Activated CD4-positive, alpha-beta memory T cell treated with anti-CD3 and anti-CD28 coated beads, Interleukin-2, amount 10 ng/mL, durations not matched to agents 7 days and 5 days (primary cell): ENCODE measurements around the gene IFNAR2. TPM values are rescaled to one million over a fixed set of nuclear protein-coding genes. Genes with fewer than 3 reads are reported as not detected.

ENCODE experiments used
- CTCF ChIA-PET: fragments of 350-600 bp; sonication (Branson Sonifier 250); formaldehyde crosslinking; loops from one replicate; lab custom pipeline; 2021; ENCODE audit warnings: antibody characterized with exemption, inconsistent platforms; lab: Charles Lee
- POLR2A ChIA-PET: fragments of 350-600 bp; sonication (Branson Sonifier 250); formaldehyde crosslinking; loops from one replicate; lab custom pipeline; 2021; ENCODE audit warnings: antibody characterized with exemption; lab: Charles Lee
- DNase-seq: peaks from one replicate; pipeline ENCODE4 v3.0.0-alpha.2; 2020
- H3K27ac Mint-ChIP-seq: one replicate; pipeline ENCODE4 v1.8.0; 2021; ENCODE audit warnings: mild to moderate bottlenecking, mixed read lengths
- H3K27me3 Mint-ChIP-seq: one replicate; pipeline ENCODE4 v1.8.0; 2021; ENCODE audit warnings: mixed read lengths
- H3K36me3 Mint-ChIP-seq: one replicate; pipeline ENCODE4 v1.8.0; 2021; ENCODE audit warnings: low read depth, mixed read lengths
- H3K4me1 Mint-ChIP-seq: one replicate; pipeline ENCODE4 v1.8.0; 2021; ENCODE audit warnings: mixed read lengths
- H3K4me3 Mint-ChIP-seq: one replicate; pipeline ENCODE4 v1.8.0; 2021; ENCODE audit warnings: mild to moderate bottlenecking, mixed read lengths
- H3K9me3 Mint-ChIP-seq: one replicate; pipeline ENCODE4 v1.8.0; 2021; ENCODE audit warnings: mixed read lengths
- total RNA-seq, 2 experiments: library from RNA; stranded (reverse); gene quantifications; one replicate each; pipeline ENCODE4 v1.2.3, GENCODE V29; 2021

Gene IFNAR2
- total RNA-seq, 2 experiments from 2014 or later, result 60.1 to 61.9 TPM

DNA sequence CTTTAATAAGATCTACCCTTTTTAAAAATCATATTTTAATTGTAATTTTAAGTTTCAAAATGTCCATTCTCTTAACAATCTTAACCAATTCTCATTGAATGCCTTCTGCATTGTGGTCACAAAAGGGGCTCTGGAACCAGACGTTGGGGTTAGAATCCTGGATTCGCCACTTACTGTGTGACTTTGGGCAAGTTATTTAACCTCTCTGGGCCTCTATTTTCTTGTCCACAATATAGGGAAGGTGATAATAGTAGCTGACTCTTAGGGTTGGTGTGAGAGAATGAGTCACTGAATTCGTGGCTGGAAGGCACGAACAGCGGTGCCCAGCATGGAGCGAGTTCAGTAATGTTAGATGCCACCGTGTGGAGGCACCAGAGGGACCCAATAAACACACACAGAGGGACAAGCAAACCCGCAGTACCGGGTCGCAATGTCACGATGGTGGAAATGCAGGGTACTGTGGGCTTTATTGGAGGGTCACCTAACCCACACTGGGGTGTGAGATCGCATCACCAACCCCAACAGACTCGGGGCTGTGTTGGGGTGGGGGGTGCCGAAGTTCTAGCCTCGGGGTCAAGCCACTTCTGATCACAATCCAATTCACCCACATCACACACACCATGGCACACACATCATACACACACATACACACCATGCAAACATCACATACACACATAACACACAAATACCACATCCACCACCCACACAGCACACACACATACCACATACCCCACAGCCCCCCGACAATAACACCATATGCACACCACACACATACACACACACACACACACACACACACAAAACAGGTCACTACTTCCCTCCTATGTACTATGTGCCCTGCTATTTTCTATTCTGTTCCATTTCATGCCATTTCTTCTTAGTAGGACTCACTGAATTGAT is 27.0 kb upstream of the IFNAR2 start:
- Mint-ChIP-seq H3K36me3 (peaks cover 11% of the 10 kb centered on the region), H3K9me3 (peaks cover 7% of the 10 kb centered on the region)

DNA sequence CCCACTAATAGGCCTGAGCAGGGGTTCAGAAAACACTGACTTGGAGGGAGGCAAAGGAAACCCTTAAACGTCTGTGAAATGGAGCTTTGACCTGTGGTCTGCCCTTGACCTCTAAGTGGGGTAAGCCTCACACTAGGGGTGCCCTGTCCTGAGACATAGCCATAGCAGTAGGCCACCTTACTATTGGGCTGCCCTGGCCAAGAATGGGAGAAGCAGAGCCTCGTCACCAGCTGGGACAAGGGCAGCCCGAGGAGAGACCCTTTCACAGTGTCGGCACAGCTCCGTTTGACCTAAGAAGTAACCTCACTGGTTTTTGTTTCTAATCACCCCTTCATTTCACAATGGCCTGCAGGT is 26.4 kb upstream of the IFNAR2 start:
- DNase-seq, result no peak
- peaks cover 37% of the 10 kb centered on the region for H3K4me1 Mint-ChIP-seq
- ChIA-PET CTCF (interaction anchor here (0.9 to 1.5 kb wide), 2 partner anchors 158 to 242 kb away, joined by 4 to 8 read pairs; no protein-coding TSS in a partner anchor), POLR2A (interaction anchor here (0.7 to 2.8 kb wide), 3 partner anchors 35 to 159 kb away, joined by 3 to 9 read pairs (median 3); partner anchors contain the start of gene IFNAR1)
- H3K36me3 Mint-ChIP-seq, result peaks cover 17% of the 10 kb centered on the region
- H3K4me3 Mint-ChIP-seq, result no peak overlapping the region
- H3K9me3 Mint-ChIP-seq, result peaks cover 13% of the 10 kb centered on the region
- H3K27me3 Mint-ChIP-seq, result no peaks in the 10 kb centered on the region
- no peak overlapping the region for H3K27ac Mint-ChIP-seq

More for the DNA sequence above, 27.0 kb upstream of the IFNAR2 start:
- ChIA-PET CTCF (interaction anchor here (0.9 to 1.5 kb wide), 3 partner anchors 29 to 242 kb away, joined by 3 to 8 read pairs (median 4); no protein-coding TSS in a partner anchor), POLR2A (interaction anchor here (1.2 kb wide), 1 partner anchor 123 kb away, joined by 3 read pairs; the partner anchor contains the start of gene IFNAR1)
- Mint-ChIP-seq H3K4me1 (peaks cover 37% of the 10 kb centered on the region), H3K27ac (no peak overlapping the region), H3K4me3 (no peak overlapping the region), H3K27me3 (no peaks in the 10 kb centered on the region)
- no peak for DNase-seq

DNA sequence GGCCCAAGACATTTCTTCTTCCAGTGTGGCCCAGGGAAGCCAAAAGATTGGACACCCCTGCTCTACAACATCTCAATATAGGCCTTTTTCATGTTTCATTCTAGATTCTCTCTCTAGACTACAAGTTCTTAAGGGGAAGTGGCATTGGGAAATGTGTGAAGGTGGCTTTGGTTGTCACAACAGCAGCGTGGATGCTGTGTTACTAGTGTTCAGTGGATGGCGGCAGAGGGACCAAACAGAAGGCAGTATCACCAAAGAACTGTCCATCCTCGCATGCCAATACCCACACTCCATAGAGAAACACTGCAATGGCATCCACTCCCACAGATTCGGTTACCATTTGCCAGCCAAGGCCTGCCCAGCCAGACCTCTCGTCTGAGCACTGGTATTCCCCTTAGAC is 24.3 kb upstream of the IFNAR2 start:
- Mint-ChIP-seq H3K9me3 (peaks cover 16% of the 10 kb centered on the region), H3K4me1 (peaks cover 32% of the 10 kb centered on the region), H3K4me3 (peak overlapping the region; percentile 63), H3K27me3 (no peaks in the 10 kb centered on the region), H3K27ac (peak overlapping the region; percentile 77), H3K36me3 (peaks cover 21% of the 10 kb centered on the region)
- ChIA-PET POLR2A (interaction anchor here (0.9 to 2.8 kb wide), 3 partner anchors 25 to 156 kb away, joined by 3 to 9 read pairs (median 6); no protein-coding TSS in a partner anchor), CTCF (interaction anchor here (0.6 to 1.3 kb wide), 9 partner anchors 9 to 239 kb away, joined by 3 to 13 read pairs (median 4); no protein-coding TSS in a partner anchor)
- peak; percentile 43 for DNase-seq

DNA sequence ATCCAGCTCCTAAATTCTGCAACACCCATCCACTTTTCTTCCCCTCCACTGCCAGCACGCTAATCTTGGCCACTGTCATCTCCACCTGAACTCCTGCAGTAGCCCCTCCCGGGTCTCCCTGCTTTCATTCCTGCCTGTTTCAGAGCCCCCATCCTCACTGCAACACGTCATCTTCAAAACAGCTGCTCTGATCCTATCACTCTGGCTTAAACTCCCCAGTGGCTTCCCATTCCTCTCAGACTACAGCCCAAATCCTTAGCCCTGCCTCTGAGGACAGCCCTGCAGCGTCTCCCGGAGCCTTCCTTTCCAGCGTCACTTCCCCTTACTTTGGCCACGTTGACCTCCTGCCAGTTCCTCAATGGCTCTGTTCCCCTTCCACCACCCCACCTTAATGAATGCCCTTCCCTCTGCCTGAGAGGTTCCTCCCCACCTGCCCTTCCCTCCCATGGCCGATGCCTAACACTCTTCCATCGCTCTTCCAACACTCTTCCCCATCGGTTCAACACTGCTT is 22.9 kb upstream of the IFNAR2 start:
- H3K27ac Mint-ChIP-seq, result no peak overlapping the region
- peaks cover 44% of the 10 kb centered on the region for H3K4me1 Mint-ChIP-seq
- DNase-seq, result no peak
- no peaks in the 10 kb centered on the region for H3K27me3 Mint-ChIP-seq
- peaks cover 16% of the 10 kb centered on the region for H3K9me3 Mint-ChIP-seq
- H3K4me3 Mint-ChIP-seq, result no peak overlapping the region
- ChIA-PET CTCF (interaction anchor here (0.8 kb wide), 1 partner anchor 24 kb away, joined by 5 read pairs; no protein-coding TSS in a partner anchor), POLR2A (no interaction called here)
- H3K36me3 Mint-ChIP-seq, result peaks cover 21% of the 10 kb centered on the region

DNA sequence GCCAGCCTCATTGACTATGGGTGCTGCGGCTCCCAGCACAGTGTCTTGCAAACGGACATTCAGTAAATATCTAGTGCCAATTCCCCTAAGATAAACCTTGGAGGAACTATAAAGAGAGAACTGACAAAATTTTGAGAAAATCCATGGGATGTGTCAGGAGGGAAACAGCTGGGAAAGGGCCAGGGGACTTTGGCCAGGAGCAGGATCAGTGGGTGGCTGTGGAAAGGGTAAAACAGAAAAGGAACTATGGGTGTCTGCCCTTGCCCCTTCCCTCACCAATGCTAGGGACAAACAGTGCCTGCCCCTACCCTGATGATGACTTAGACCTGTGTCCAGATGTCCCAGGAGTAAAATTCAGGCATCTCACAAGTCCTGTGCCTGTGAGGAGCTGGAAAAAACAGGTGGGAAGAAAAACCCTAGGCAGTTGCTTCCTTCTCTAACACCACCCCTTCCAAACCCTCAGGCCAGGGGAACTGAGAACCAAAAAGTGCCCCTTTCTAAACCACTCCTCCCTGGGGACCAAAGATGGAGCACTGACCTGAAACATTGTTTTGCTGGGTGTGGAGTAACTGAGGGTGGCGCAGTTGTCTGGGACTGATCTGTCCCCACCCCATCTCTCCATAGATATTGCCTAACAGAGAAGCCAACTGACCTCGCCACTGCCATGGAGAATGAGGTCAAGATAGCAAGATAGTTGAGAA is 22.1 kb upstream of the IFNAR2 start:
- Mint-ChIP-seq H3K36me3 (peaks cover 23% of the 10 kb centered on the region), H3K4me3 (no peak overlapping the region), H3K9me3 (peaks cover 16% of the 10 kb centered on the region), H3K4me1 (peaks cover 51% of the 10 kb centered on the region), H3K27me3 (peaks cover 2% of the 10 kb centered on the region), H3K27ac (no peak overlapping the region)
- POLR2A ChIA-PET, result interaction anchor here (0.6 kb wide), 1 partner anchor 27 kb away, joined by 4 read pairs; no protein-coding TSS in a partner anchor
- no peak for DNase-seq
- CTCF ChIA-PET, result interaction anchor here (0.7 to 1.7 kb wide), 2 partner anchors 11 to 154 kb away, joined by 4 to 5 read pairs; no protein-coding TSS in a partner anchor

DNA sequence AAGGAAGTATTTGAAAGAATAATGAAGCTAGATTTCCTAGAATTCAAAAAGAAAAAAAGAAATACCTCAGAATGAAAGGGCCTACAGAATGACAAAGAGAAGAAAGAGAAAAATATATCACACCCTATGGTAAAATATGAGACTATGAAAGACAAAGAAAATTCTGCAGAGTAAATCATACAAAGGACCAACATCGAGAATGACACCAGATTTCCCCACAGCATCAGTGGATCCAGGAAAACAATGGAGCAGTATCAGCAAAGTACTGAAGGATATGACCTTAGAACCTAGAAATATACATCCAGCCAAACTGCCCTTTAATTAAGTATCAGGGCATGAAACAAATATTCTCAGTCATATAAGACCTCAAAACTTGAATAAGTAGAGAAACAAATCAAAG is 21.2 kb upstream of the IFNAR2 start:
- H3K4me1 Mint-ChIP-seq, result peaks cover 55% of the 10 kb centered on the region
- H3K36me3 Mint-ChIP-seq, result peaks cover 23% of the 10 kb centered on the region
- no peak overlapping the region for H3K4me3 Mint-ChIP-seq
- peaks cover 2% of the 10 kb centered on the region for H3K27me3 Mint-ChIP-seq
- POLR2A ChIA-PET, result no interaction called here
- CTCF ChIA-PET, result interaction anchor here (0.7 to 1.7 kb wide), 2 partner anchors 12 to 153 kb away, joined by 4 to 5 read pairs; no protein-coding TSS in a partner anchor
- DNase-seq, result no peak
- peaks cover 16% of the 10 kb centered on the region for H3K9me3 Mint-ChIP-seq
- no peak overlapping the region for H3K27ac Mint-ChIP-seq

DNA sequence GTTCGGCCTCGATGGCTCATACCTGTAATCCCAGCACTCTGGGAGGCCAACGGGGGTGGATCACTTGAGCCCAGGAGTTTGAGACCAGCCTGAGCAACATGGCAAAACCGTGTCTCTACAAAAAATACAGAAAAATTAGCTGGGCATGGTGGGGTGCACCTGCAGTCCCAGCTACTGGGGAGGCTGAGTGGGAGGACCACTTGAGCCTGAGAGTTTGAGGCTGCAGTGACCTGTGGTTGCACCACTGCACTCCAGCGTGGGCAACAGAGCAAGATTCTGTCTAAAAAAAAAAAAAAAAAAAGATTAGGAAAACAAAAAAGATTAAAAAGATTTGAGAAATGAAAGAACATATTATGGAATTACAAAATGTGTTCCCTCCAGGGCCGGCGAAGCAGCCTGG is 18.4 kb upstream of the IFNAR2 start:
- H3K4me3 Mint-ChIP-seq, result no peak overlapping the region
- DNase-seq, result no peak
- H3K4me1 Mint-ChIP-seq, result peaks cover 63% of the 10 kb centered on the region
- ChIA-PET POLR2A (no interaction called here), CTCF (no interaction called here)
- peaks cover 14% of the 10 kb centered on the region for H3K9me3 Mint-ChIP-seq
- no peak overlapping the region for H3K27ac Mint-ChIP-seq
- peaks cover 2% of the 10 kb centered on the region for H3K27me3 Mint-ChIP-seq
- H3K36me3 Mint-ChIP-seq, result peaks cover 28% of the 10 kb centered on the region

DNA sequence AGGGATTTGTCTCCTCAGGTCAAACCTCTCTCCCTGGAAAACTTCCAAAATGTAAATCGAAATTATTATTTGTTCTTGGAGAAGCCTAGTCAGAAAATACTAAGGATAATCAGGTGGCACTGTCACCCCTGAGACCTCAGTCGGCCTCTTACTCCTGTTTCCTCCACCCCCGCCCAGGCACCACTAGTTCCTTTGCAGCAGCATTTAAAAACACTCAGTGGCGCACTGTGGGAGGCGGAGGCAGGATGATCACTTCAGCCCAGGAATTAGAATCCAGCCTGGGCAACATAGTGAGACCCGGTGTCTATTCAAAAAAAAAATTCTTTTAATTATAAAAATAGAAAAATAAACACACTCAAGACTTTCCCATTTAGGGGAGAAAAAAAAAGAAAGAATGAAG is 18.0 kb upstream of the IFNAR2 start:
- DNase-seq, result no peak
- Mint-ChIP-seq H3K36me3 (peaks cover 31% of the 10 kb centered on the region), H3K9me3 (peaks cover 14% of the 10 kb centered on the region), H3K27ac (no peak overlapping the region), H3K4me1 (peaks cover 66% of the 10 kb centered on the region), H3K27me3 (peaks cover 2% of the 10 kb centered on the region), H3K4me3 (no peak overlapping the region)
- ChIA-PET CTCF (interaction anchor here (1.5 kb wide), 1 partner anchor 151 kb away, joined by 3 read pairs; no protein-coding TSS in a partner anchor), POLR2A (interaction anchor here (1.0 to 1.4 kb wide), 2 partner anchors 51 to 150 kb away, joined by 3 to 4 read pairs; no protein-coding TSS in a partner anchor)

DNA sequence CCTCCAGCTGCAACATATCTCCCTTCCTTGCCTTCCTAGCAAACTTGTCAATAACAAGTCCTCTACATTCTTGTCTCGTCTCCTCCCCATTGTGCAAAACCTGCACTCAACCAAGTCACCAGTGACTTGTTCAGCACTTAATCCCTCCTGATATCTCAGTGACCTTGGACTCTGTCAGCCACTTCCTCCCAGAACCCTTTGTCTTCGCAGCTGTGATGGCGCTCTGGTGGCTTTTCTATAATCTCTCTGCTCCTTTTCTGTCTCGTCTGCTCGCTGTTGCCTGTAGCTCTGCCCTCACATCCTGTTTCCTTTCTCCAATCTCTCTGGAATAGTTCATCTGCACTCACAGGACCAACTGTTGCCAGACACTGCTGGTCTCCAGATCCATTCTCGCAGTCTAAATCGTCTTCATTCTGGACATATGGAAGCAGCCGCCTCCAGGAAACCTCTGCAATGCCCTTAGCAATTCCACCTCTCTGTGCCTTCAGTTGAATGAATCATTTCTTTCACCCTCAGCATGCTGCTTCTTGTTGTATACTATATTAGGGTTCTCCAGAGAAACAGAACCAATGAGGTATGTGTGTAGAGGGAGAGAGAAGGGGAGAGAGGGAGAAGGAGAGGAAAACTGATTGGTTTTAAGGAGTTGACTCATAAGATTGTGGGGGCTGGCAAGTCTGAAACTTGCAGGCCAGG is 17.4 kb upstream of the IFNAR2 start:
- peaks cover 65% of the 10 kb centered on the region for H3K4me1 Mint-ChIP-seq
- peak overlapping the region; percentile 71 for H3K27ac Mint-ChIP-seq
- H3K27me3 Mint-ChIP-seq, result peaks cover 2% of the 10 kb centered on the region
- CTCF ChIA-PET, result interaction anchor here (1.5 kb wide), 1 partner anchor 150 kb away, joined by 3 read pairs; no protein-coding TSS in a partner anchor
- peaks cover 12% of the 10 kb centered on the region for H3K9me3 Mint-ChIP-seq
- H3K4me3 Mint-ChIP-seq, result no peak overlapping the region
- POLR2A ChIA-PET, result interaction anchor here (1.0 to 1.7 kb wide), 3 partner anchors 50 to 149 kb away, joined by 3 to 4 read pairs (median 4); partner anchors contain the start of gene IFNAR1
- no peak for DNase-seq
- peaks cover 27% of the 10 kb centered on the region for H3K36me3 Mint-ChIP-seq

DNA sequence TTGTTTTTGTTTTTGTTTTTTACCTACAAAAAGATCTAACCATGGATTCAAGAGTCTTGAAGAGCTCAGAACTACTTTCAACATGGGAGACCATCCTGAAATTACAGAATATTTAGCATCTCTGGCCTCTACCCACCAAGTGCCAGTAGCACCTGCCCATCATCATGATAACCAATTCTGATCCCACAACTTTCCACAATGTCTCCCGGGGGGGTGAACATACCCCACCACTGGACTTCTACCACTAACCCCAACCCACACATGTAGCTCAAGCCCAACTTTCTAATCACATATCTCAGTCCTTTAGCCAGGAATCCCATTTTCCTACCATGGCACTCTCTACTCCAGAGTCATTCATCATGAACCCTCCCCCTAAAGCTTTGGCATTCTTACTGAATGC is 15.7 kb upstream of the IFNAR2 start:
- ChIA-PET CTCF (interaction anchor here (0.6 to 0.9 kb wide), 2 partner anchors 14 to 230 kb away, joined by 3 to 4 read pairs; no protein-coding TSS in a partner anchor), POLR2A (interaction anchor here (0.8 to 1.7 kb wide), 2 partner anchors 17 to 111 kb away, joined by 4 read pairs; partner anchors contain the start of gene IFNAR1)
- Mint-ChIP-seq H3K36me3 (peaks cover 24% of the 10 kb centered on the region), H3K27ac (peak overlapping the region; percentile 15), H3K27me3 (peaks cover 3% of the 10 kb centered on the region), H3K9me3 (peaks cover 2% of the 10 kb centered on the region), H3K4me1 (peaks cover 74% of the 10 kb centered on the region), H3K4me3 (no peak overlapping the region)
- DNase-seq, result no peak

DNA sequence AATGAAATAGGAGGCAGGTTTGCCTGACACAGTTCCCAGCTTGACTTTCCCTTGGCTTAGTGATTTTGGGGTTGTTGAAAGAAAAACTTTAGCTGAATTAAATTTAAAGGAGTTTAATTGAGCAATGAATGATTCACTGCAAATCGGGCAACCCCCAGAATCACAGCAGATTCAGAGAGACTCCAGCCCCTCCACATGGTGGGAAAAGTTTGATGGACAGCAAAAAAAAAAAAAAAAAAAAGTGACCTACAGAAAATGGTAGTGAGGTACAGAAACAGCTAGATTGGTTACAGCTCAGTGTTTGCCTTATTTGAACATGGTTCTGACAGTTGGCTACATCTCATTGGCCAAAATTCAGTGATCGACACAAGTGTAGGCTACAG is 12.6 kb upstream of the IFNAR2 start:
- Mint-ChIP-seq H3K27ac (no peak overlapping the region), H3K4me1 (peaks cover 69% of the 10 kb centered on the region), H3K4me3 (no peak overlapping the region), H3K27me3 (peaks cover 2% of the 10 kb centered on the region), H3K36me3 (peaks cover 33% of the 10 kb centered on the region), H3K9me3 (peaks cover 18% of the 10 kb centered on the region)
- ChIA-PET POLR2A (no interaction called here), CTCF (interaction anchor here (0.8 kb wide), 1 partner anchor 13 kb away, joined by 3 read pairs; the partner anchor contains the start of gene IFNAR2)
- DNase-seq, result no peak
